Measurements from ENCODE around the gene KCNH4.

DNA sequence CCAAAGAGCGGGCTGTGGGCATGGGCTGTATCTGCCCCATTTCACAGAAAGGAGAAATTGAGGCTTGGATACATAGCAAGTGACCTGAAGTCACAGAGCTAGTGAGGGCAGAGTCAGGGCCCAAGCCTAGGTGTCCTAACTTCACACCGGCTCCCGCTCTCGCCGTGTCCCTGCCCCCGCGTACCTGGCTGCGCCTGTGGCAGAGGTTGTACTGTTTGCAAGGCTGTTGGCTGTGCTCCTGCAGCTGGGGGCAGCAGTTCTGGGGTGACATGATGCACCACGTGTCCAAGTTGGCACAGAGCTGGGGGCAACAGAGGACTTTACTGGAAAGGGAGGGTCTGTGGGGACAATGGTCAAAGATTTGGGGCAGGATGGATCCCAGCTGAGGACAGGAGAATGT lies 71.9 kb downstream of the KCNH4 start:
- no peak for TF ChIP-seq EP300 (IDR thresholded peaks at IDR 0.05; ENCODE audit: low read depth)
- no peak for TF ChIP-seq CTCF (IDR thresholded peaks at IDR 0.05)
- TF ChIP-seq POLR2A (IDR thresholded peaks at IDR 0.05): no peak
- TF ChIP-seq POLR2AphosphoS5 (IDR thresholded peaks at IDR 0.05): no peak

All from transverse colon (tissue), 4 donors.